GM19467 (cell line): ENCODE measurements around the gene UPK3BL1.
"Not testable (repeated sequence)": the region's sequence is repeated elsewhere in the genome, so short reads cannot be mapped to it uniquely, and the experiment has no call there.

Source experiments
- ATAC-seq: cut with Tn5 transposase; IDR thresholded peaks from one replicate; pipeline ENCODE4 v1.9.1; 2021; ENCODE audit warnings: mild to moderate bottlenecking, moderate library complexity; ENCODE audit not compliant: unreplicated experiment

The UPK3BL1 gene

DNA sequence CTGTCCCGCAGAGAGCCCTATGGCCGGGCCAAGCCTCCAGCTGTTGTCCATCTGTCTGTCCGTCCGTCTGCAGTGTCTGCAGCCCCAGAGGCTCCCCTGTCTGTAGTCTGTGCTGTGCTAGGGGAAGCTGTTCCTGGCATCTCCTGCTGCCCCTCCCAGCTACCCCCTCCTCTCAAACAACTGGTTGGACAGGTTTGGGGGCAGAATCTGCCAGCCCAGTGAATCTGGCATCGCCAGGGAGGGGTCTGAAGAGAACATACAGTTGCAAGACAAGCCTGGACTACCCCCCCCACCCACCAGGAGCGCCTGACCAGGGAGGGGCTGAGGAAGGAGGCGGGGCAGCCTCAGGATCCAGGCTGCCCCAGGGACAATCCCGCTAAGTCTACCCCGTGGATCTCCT lies at the start of gene UPK3BL1:
UPK3BL1 (minus strand) TSS at position 101 of the 400 bp plus-strand sequence; CDS start at position 51, 50 bp downstream.
- not testable (repeated sequence) for ATAC-seq

DNA sequence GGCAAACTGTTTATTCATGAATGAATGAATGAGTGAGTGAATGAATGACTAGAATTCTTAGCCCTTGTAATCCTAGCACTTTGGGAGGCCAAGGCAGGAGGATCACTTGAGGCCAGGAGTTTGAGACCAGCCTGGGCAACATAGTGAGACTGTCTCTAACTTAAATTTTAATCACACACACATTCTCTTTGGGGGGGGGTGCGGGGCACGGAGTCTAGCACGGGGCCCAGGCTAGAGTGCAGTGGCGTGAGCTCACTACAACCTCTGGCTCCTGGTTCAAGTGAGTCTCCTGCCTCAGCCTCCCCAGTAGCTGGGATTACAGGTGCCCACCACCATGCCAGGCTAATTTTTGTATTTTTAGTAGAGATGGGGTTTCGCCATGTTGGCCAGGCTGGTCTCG lies 48.0 kb upstream of the UPK3BL1 start:
- not testable (repeated sequence) for ATAC-seq

DNA sequence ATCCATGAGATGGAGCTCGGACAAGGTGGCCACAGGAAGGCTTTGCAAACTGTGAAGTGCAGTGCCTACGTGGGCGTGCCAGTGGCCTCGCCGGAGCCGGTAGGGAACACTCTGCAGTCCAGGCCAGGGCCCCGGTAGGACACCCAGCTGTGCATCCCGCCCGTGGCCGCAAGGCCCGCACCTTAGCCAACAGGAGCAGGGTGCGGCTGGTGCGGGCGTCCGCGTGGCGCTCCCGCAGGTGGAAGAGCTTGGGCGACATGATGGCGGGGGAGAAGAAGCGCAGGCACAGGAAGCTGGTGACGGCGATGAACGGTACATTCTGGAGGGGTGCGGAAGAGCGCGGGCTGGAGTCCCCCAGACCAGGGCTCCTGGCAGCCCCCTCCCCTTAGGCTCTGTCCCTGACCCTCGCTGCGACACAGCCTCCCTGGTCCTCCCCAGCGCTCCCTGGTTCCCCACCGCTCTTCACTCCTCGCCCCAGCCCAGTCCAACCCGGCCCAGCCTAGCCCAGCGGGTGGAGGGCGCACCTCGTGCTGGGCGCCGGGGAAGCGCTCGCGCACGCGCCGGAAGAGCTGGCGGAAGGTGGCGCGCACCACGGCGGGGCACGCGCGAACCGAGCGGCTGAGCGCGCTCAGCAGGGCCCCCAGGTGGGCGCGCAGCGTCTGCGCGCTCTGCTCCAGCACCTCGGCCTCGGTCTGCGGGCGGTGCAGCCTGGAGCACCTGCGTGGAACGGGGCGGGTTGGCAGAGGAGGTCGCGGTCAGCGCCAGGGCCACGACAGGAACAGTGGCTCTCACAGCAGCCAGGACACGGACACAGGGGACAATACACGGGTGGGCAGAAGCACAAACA lies 47.1 kb upstream of the UPK3BL1 start:
- ATAC-seq = peak; percentile 76

- ATAC-seq = peak; percentile 54
Measured at GRCh38 chr7:102688299-102689036, 45.9 kb upstream of the UPK3BL1 start.

GRCh38 chr7:102682560-102682959 lies 40.0 kb upstream of the UPK3BL1 start:
- ATAC-seq = not testable (repeated sequence)

- ATAC-seq = not testable (repeated sequence)
Measured at GRCh38 chr7:102680780-102681179, 38.2 kb upstream of the UPK3BL1 start.

DNA sequence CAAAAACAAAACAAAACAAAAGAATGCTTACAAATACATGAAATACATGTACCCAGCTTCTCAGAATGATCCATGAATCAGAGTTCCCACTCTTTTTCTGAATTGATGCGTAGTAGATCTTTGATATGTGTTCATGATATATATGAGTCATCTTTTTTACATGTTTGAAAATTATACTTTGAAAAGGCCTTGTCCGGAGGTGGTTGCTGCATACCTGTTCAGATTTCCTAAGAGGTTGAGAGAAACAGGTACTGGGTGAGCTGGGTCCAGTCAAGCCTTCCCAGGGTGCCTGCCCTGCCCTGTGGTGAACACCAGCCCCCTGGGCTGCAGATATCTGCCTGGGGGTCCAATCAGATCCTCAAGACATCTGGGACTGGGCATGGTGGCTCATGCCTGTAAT lies 33.0 kb upstream of the UPK3BL1 start:
- ATAC-seq = not testable (repeated sequence)

GRCh38 chr7:102673447-102674067 lies 31.0 kb upstream of the UPK3BL1 start:
- not testable (repeated sequence) for ATAC-seq

DNA sequence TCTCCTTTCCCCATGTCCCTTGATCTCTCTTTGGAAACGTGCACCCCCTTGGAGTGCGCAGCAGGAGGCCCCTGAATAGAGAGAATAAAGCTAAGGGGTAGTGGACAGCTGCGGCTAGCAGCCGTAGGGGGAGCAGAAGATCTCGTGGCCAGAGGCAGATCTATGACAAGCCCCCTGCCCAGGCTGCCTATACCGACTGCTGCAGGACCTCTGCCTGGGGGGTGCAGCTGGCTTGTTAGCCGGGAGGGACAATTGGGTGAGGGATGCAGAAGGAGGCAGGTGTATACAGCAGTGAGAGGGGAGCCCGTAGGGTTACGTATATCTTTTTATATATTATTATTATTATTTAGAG lies 29.3 kb upstream of the UPK3BL1 start:
- peak; percentile 18 for ATAC-seq

DNA sequence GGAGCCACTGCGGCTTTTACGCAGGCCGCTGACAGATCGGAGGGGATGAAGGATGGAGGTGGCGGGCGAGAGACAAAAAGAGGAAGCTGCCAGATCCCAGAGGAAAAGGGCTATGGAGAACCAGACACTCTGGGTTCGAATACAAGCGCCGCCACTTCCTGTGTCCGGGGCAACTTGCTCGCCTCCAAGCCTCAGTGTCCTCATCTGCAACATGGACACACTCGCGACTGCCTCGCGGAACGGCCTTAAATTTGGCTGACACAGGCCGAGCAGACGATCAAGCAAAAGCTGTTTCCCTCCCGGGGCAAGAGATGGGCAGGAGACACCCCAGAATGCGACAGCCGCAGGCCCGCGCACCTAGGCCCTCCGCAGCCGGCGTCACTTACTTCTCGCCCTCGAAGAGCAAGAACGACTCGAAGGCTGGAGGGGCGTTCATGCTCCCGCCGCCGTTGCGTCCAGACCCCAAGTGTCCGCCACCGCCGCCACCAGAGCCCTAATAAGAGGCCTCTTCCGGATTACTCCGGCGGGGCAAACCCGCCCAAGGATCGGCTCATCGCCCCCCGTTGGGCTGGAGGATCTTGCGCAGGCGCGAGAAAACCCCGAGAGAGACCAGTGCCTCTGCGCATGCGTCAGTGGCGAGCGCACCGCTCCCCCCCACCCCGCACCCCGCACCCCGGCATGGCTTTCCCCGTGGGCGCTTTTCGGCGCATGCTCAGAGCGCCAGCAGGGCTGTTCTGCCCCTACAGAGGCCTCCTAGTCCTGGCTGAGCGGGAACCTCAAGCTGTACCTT lies 28.8 kb upstream of the UPK3BL1 start, which contains the start of gene POLR2J2:
POLR2J2 (minus strand) TSS at position 498 of the 790 bp plus-strand sequence; CDS start at position 436, 62 bp downstream.
- peak; percentile 70 for ATAC-seq

GRCh38 chr7:102667523-102667922 lies 24.9 kb upstream of the UPK3BL1 start:
- ATAC-seq = not testable (repeated sequence)

- ATAC-seq = not testable (repeated sequence)
Measured at GRCh38 chr7:102666850-102667249, 24.3 kb upstream of the UPK3BL1 start.

DNA sequence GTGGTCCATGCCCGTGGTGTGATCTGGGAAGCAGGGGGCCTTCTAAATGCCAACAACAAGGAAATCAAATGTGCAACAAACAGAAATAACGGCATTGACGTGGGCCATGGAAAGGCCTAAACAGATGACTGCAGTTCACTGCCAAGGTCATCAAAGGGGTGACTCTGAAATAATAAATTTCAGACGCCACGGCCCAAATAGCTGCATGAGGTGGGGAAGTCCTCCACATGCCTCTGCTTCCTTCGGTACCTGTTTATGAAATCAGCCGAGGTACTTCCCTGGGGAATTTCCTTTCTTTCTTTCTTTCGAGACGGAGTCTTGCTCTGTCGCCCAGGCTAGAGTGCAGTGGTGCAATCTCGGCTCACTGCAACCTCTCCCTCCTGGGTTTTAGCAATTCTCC lies 22.2 kb upstream of the UPK3BL1 start:
- not testable (repeated sequence) for ATAC-seq

DNA sequence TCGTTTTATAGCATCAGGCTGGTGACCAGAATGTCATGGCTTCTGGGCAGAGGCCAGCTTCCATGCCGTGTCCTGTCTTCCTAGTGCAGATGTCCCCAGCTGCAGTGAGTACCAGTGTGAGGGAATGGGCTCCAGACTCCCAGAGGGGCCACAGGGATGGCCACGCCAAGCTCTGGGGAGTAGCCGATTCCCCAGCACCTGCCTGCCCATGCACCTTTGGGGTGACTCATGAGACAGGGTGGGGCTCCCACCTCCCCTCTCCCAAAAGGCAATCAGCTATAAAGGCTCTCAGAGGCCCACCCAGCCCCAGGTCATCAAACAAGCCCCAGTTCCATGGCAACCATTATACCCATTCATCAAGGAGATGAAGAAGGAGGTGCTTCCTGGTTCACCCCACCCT lies 7.3 kb upstream of the UPK3BL1 start, which contains the start of gene SPDYE2B:
SPDYE2B (plus strand) TSS at position 396 of the 400 bp plus-strand sequence. CDS start 2,030 bp downstream, outside the sequence.
- ATAC-seq = not testable (repeated sequence)

- not testable (repeated sequence) for ATAC-seq
Measured at GRCh38 chr7:102647813-102648212, 5.2 kb upstream of the UPK3BL1 start.

DNA sequence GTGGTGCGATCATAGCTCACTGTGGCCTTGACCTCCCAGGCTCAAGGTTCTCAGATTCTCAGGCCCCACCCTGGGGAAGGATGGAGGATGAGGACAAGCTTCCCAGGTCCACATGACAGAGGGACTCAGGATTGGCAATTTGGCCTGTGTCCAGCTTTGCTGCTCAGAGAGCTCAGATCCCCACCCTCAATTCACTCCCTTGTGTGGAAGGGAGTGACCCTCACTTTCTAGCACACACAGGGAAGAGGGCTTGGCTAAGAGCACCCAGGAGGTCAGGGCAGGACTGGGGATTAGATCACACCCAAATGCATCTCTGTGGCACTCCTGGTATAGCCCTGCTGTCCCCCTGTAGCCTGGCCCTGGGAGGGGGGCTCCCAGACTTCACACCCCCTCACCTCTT lies 813 bp upstream of the UPK3BL1 start:
- not testable (repeated sequence) for ATAC-seq

- ATAC-seq = not testable (repeated sequence)
Measured at GRCh38 chr7:102638848-102639247, 3.7 kb downstream of the UPK3BL1 start.

DNA sequence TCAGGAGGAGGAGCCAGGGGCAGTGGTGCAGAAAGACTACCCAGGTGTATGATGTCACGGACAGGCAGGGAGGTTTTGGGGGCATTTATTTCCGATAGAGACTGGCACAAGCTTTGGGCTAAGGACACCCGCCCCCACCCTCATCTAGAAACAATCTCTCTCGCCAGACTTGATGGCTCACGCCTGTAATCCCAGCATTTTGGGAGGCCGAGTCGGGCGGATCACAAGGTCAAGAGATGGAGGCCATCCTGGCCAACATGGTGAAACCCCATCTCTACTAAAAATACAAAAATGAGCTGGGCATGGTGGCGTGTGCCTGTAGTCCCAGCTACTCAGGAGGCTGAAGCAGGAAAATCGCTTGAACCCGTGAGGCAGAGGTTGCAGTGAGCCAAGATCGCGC lies 5.6 kb downstream of the UPK3BL1 start:
- ATAC-seq = not testable (repeated sequence)

- not testable (repeated sequence) for ATAC-seq
Measured at GRCh38 chr7:102635354-102635753, 7.2 kb downstream of the UPK3BL1 start.

DNA sequence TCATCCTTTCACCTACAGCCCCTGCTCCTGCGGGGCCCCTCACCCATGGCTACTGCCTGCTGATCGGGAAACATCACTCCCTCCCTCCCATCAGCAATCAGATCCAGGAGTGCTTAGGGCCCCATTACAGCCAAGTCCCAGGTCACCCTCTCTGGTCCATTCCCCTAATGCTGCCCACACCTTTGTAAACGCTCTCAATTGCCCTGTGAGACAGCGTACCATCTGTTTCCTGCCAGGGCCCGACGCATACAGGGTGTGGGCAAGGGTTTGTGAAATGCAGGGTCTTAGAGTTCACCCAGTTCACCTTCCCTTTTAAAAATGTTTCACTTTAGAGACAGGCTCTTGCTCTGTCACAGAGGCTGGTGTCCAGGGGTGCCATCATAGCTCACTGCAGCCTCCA lies 8.3 kb downstream of the UPK3BL1 start:
- ATAC-seq = not testable (repeated sequence)
